ENCODE measurements around the gene IL9R.
"Not testable (repeated sequence)": the region's sequence is repeated elsewhere in the genome, so short reads cannot be mapped to it uniquely, and the experiment has no call there.

The IL9R gene

GRCh38 chrX:155998761-155999510 lies 1.4 kb downstream of the IL9R start:
- DNase-seq, result no peak

DNA sequence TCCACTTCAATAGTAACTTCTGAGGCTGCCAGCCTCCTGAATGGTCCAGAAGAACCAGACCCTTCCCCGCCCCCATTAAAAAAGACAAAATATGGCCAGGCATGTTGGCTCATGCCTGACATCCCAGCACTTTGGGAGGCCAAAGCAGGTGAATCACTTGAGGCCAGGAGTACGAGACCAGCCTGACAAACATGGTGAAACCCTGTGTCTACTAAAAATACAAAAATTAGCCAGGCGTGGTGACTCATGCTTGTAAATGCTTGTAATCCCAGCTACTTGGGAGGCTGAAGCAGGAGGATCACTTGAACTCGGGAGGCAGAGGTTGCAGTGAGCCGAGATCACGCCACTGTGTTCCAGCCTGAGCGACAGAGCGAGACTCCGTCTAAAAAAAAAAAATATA lies 2.3 kb downstream of the IL9R start:
- not testable (repeated sequence) for DNase-seq

DNA sequence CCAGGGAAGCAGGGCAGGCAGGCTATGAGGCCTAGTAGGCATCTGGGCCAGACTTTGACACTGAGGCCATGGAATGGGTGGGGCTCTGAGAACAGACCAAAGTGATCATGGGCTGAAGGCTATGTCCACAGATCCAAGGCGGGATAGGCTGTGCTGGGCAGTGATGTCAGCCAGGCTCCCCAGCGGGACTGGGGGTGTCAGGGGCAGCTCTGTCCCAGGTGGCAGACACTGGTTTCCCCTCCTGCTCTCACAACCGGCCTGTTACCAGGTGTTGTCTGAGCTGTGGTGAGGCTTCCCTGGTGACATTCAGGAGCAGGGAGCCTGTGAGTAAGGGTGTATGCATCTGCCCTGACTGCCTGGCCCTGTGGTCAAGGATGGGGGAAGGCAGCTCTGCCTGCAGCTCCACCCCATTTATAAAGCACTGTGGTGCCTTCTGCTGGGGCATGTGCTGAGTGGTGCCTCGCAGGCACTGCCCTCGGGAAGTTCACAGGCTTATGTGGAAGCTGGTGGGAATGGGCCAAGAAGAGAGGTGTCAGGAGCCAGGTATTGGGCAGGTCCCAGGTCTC lies 2.9 kb downstream of the IL9R start:
- no peak for DNase-seq

GRCh38 chrX:156001001-156001666 lies 3.6 kb downstream of the IL9R start:
- DNase-seq, result no peak

GRCh38 chrX:156001667-156002021 lies 4.1 kb downstream of the IL9R start:
- no peak for DNase-seq

GRCh38 chrX:156002507-156002906 lies 5.0 kb downstream of the IL9R start:
- no peak for DNase-seq

- no peak for DNase-seq
Measured at GRCh38 chrX:156003486-156004185, 6.1 kb downstream of the IL9R start.

- DNase-seq, result no peak
Measured at GRCh38 chrX:156004256-156004655, 6.8 kb downstream of the IL9R start.

DNA sequence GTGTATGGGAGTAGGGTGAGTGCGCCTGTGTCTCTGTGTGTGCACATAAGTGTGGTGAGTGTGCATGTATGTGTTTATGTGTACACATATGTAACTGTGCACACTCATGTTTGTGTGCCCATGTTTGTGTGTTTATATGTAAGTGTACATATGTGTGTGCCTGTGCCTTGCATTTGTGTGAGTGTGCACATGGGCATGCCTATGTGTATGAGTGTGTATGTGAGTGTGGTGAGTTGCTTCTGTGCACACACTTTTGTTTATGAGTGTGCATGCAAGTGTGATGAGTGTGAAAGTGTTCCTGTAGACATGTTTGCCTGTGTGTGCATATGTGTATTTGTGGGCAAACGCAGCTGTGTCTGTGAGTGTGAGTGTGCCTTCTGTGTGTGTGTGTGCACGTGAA lies 7.2 kb downstream of the IL9R start:
- no peak for DNase-seq

DNA sequence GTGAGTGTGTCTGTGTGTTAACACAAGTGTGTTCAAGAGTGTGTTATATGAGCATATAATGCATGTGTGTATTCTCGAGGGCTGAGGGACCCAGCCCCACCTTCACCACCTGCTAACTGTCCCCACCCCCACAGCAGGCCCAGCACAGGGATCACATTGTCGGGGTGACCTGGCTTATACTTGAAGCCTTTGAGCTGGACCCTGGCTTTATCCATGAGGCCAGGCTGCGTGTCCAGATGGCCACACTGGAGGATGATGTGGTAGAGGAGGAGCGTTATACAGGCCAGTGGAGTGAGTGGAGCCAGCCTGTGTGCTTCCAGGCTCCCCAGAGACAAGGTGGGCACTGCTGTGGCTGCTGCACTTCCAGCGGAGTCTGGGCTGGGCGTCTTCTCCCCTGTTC lies 7.6 kb downstream of the IL9R start:
- no peak for DNase-seq

- not testable (repeated sequence) for DNase-seq
Measured at GRCh38 chrX:156006468-156006867, 9.0 kb downstream of the IL9R start.

DNA sequence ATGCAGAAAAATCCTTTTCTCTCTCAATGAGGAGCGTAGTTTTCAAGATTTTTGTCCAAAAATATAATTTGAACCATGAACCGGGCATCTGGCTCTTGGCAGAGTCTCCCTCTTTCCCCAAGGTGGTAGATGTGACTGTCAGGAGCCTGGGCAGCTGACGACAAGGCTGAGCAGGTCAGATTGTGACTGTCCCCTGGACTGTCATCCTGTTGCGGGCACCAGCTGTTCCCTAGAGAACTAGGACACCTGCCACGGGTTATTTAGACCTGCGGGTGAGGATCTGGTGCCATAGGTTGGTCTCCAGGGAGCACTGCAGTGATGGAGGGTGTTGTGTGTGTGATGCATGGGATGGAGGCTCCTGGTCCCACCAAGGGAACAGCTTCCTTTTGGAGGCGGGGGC lies 10.9 kb downstream of the IL9R start:
- DNase-seq, result not testable (repeated sequence)

DNA sequence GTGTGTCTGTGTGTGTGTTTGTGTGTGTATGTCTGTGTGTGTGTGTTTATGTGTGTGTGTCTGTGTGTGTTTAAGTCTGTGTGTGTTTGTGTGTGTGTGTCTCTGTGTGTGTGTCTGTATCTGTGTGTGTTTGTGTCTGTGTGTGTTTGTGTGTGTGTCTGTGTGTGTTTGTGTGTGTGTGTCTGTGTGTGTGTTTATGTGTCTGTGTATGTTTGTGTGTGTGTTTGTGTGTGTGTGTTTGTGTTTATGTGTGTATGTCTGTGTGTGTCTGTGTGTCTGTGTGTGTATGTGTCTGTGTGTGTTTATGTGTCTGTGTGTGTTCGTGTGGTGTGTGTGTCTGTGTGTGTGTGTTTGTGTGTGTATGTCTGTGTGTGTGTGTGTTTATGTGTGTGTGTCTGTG lies 11.4 kb downstream of the IL9R start:
- no peak for DNase-seq

DNA sequence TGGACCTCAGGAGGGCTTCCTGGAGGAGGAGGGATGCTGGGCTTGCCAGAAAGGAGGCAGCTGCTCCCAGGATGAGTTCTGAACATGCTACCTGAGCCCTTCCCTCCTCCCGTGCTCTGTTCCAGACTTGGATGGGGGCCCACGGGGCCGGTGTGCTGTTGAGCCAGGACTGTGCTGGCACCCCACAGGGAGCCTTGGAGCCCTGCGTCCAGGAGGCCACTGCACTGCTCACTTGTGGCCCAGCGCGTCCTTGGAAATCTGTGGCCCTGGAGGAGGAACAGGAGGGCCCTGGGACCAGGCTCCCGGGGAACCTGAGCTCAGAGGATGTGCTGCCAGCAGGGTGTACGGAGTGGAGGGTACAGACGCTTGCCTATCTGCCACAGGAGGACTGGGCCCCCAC lies 12.2 kb downstream of the IL9R start:
- DNase-seq, result not testable (repeated sequence)

DNA sequence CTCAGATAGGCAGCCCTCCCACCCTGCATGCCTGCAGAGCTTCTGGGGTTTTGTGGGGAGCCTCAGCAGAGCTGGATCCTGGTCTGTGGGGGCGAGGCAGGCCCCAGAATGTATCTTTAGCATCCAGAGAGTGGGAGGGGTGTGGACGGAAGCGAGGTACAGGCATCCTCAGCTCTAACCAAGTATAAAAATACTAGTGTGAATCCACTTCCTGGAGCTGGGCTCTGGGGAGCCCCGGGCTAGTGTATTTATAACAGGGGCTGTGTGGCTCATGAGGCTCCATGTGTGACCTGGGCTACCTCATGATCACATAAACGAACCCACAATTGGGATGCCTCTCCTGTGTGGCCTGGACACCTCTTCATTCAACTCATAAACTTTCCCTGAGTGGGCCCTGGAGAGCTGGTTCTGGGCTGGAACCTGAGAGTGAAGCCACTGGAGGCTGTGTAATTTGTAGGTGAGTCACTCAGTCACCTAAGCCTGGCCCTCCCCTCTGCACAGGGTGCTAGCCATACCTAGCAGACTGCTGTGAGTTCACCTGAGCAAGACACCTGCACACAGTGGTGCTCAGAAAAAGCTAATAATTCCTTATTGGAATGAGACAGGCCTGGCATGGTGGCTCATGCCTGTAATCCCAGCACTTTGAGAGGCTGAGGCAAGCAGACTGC lies 15.9 kb downstream of the IL9R start:
- not testable (repeated sequence) for DNase-seq

DNA sequence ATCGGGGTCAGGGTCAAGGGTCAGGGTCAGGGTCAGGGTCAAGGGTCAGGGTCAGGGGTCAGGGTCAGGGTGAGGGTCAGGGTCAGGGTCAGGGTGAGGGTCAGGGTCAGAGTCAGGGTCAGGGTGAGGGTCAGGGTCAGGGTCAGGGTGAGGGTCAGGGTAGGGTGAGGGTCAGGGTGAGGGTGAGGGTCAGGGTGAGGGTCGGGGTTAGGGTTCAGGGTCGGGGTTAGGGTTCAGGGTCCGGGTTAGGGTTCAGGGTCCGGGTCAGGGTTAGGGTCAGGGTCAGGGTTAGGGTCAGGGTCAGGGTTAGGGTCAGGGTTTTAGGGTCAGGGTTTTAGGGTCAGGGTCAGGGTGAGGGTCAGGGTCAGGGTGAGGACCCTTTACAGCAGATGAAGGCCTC lies 22.4 kb downstream of the IL9R start:
- not testable (repeated sequence) for DNase-seq

GRCh38 chrX:156023002-156023401 lies 25.5 kb downstream of the IL9R start:
- DNase-seq, result not testable (repeated sequence)

- DNase-seq, result not testable (repeated sequence)
Measured at GRCh38 chrX:156024949-156025492, 27.5 kb downstream of the IL9R start.

DNA sequence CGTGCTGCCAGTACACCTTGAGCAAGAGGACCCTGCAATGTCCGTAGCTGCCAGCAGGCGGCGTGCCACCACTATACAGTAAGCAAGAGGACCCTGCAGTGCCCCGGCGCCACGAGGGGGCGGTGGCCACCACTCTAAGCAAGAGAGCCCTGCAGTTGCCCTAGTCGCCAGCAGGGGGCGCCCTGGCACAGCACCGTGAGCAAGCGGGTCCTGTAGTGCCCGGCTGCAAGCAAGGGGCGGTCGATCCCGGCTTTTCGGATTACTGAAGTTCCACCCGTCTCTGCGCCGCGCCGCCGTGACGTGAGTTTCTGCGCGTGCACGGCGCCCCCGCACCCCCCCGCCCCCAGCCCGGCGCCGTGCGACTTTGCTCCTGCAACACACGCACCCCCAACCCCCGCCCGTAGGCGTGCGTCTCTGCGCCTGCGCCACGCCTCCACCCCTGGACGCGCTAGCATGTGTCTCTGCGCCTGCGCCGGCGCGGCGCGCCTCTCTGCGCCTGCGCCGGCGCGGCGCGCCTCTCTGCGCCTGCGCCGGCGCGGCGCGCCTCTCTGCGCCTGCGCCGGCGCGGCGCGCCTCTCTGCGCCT lies 31.2 kb downstream of the IL9R start:
- DNase-seq, result not testable (repeated sequence)

DNA sequence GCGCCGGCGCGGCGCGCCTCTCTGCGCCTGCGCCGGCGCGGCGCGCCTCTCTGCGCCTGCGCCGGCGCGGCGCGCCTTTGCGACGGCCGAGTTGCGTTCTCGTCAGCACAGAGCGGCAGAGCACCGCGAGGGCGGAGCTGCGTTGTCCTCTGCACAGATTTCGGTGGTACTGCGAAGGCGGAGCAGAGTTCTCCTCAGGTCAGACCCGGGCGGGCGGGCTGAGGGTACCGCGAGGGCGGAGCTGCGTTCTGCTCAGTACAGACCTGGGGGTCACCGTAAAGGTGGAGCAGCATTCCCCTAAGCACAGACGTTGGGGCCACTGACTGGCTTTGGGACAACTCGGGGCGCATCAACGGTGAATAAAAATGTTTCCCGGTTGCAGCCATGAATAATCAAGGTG lies 31.8 kb downstream of the IL9R start:
- not testable (repeated sequence) for DNase-seq

GRCh38 chrX:156029707-156030442 lies 32.4 kb downstream of the IL9R start:
- DNase-seq, result not testable (repeated sequence)

GRCh38 chrX:156030474-156030873 lies 33.0 kb downstream of the IL9R start:
- DNase-seq, result peak in 1 of 2 donors; percentile 47
